Dedifferentiated amniotic fluid mesenchymal stem cell (primary cell): Measurements from ENCODE around the gene CYGB.
"Not testable (repeated sequence)": the region's sequence is repeated elsewhere in the genome, so short reads cannot be mapped to it uniquely, and the experiment has no call there.

ENCODE experiments used
- DNase-seq: peaks from one replicate; pipeline ENCODE4 v3.0.0-alpha.2; 2016; ENCODE audit errors: extremely low spot score

CYGB gene

DNA sequence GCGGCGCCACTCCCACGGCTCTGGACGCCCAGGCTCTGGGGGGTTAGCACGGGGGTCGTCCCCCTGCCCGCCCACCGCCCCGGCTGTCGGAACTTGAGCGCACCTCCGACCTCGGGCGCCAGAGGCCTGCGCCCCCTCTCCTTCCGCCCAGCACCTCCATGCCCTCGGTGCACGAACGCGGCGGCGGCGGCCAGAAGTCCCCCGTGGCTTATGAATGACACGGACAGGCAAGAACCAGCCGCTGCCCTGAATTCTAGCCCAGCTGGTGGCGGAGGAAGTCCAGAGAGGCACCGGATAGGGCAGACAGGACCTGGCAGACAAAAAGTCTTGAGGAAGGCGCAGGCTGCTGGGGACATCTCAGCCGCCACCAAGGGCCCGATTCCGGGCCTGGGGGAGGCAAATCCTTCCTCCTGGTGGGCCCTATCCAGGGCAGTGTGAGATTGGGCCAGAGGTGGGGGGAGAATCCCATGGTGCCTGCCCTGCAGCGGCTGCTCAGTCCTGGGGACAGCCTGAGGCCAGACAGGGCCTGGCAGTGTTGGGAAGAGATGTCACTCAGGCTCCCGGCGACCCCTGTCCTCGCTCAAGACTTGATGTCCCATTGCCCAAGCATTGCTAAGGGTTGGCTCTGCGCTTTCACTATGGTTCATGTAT, 897 bp upstream of the CYGB start:
- no peak for DNase-seq

DNA sequence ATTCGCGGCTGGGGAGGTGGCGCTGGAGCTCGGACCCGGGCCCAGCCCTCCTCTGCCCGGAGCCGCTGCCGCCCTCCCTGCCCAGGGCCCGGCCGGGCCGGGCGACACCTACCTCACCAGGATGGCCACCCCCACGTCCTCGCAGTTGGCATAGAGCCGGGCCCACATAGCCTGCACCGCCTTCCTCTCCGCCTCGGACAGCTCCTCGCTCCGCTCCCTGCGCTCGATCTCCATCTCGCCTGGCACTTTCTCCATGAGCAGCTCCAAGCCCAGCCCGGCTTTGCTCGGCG, 276 bp downstream of the CYGB start:
- no peak for DNase-seq

DNA sequence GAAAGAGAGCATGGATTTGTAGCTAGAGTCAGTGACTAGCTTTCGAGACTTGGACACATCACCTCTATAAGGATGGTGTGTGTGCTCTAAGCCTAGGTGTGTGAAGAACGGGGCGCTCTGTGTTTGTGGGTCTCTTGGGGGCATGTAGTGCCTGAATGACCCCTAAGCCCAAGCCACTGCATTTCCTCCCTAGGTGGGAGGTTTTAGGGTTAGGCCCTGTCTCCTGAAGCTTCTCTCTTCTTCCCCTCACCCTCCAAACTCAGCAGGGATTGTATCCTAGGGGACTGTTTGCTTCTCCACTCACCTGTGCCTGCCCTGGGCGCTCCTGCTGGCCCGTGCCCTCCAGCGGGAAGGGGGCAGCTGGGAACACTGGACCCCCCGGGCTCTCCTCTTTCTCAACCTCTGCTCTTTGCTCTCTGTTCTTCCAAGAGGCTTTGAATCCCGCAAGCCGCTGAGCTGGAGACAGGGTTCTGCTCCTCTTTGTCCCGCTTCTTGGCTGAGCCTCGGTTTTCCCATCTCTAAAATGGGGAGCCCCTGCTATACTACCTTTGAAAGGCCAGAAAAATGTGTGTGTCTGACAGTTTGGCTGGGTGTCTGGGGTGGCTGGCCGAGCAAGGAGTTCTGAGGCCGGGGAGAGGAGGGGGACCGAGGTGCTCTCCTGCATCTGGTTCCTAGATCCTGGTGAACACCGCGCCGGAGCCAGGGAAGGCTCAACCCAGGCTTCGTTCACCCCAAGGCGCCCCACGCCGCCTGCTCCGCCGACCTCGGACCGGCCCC, 810 bp downstream of the CYGB start:
- DNase-seq: no peak

DNA sequence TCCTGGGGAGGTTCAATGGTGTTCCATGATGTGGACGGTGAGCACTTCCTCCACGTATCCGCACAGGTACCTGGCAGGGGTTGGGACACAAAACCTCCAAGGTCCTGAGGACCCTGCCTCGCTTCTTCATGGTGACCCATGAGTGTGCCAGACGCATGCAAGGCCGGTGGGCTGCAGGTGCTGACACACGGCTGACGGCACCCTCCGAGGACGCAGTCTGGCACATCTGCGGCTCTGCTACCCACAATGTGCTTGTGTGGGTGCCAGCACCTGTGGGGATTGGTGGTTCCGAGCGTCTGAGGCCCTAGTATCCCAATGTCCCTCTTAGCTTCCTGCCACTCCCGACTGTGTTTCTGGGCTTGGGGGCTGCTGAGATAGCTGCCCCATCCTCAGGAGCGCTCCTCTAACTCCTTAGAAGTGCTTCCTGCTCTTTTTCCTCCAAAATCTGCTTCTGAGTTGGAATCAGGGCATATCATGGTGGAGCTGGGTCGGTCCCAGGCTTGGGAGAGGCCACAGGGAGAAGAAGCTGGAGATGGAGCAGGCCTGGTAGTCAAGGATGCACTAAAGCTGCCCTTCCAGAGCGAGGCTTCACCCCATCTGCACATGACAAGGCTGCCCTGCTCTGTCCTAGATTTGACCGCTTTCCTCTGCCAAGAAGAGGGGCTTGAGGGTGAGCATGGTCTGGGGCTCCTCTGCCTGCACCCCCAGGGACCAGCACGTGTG, 1.6 kb downstream of the CYGB start:
- no peak for DNase-seq

DNA sequence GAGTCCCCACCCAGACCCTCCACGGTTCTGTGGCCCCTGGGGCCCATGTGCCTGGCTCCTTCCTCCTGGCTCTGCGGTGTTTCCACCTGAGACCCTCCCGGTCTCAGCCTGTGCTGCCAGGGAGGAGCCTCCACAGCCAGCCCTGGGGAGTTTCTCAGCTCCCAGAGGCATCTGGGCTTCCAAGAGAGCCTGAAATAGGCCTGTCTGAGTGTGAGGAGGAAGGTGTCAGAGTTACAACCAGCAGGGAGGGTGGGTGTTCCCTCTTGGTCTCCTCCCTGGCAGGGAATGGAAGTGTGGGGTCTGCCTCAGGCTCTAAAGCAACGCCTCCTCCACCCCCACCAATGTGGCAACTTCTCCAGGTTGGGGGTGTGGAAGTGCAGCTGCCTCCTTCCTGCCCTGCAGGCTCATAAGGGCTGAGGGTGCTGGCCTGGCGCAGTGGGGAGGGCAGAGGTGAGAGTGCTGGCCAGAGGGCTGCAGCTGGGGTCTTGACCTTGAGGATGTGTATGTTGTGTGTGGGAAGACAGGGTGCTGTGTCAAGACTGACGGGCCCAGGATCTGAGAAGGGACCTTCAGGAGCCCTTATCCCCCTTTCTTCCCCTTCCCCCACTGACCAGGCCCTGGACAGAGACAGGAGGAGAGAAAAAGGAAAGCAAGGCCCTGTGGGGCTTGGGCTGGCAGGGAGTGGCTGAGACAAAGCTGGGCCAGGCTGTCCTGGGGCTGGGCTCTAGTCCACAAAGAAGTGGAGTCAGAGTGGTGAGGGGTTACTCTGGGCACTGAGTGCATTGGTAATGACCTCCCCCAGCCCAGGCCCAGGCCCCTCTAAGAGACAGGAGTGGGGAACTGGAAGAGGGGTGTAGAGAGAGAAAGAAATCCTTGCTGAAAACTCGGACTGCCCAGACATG, 2.4 kb downstream of the CYGB start:
- no peak for DNase-seq

DNA sequence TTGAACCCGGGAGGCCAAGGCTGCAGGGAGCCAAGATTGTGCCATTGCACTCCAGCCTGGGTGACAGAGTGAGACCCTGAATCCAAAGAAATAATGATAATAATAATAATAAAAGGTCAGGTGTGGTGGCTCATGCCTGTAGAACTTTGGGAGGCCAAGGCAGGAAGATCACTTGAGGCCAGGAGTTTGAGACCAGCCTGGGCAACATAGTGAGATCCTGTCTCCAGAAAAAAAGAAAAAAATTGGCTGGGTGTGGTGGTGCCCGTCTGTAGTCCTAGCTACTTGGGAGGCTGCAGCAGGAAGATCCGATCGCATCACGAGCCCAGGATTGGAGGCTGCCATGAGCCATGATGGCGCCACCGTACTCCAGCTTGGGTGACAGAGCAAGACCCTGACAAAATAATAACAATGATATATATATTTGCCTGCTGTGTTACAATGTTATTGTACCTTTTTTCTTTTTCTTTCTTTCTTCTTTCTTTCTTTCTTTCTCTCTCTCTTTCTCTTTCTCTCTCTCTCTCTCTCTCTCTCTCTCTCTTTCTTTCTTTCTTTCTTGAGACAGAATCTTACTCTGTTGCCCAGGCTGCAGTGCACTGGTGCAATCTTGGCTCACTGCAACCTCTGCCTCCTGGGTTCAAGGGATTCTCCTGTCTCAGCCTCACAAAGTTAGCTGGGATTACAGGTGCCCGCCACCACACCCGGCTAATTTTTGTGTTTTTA, 3.7 kb downstream of the CYGB start:
- DNase-seq: not testable (repeated sequence)

DNA sequence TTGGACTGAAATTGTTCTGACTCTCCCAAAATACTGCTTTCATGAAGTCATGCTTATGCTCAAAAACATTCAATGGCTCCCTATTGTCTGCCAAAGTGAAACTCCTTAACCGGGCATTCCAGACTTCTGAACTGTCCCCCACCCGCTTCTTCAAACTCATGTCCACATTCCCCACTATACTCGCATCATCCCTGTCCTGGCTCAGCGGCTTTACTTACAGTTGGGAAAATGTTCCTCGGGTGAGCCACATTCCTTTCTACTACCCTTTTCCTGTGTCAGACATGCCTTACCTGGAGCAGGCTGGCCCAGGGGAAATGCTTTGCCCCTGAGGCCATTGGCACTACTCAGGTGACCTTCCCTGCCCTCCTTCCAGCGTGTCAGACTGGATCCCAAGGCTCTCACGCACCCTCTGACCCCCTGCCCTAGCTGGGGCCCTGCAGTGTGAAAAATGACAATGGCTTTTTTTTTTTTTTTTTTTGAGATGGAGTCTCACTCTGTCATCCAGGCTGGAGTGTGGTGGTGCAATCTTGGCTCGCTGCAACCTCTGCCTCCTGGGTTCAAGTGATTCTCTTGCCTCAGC, 5.3 kb downstream of the CYGB start:
- DNase-seq: no peak

DNA sequence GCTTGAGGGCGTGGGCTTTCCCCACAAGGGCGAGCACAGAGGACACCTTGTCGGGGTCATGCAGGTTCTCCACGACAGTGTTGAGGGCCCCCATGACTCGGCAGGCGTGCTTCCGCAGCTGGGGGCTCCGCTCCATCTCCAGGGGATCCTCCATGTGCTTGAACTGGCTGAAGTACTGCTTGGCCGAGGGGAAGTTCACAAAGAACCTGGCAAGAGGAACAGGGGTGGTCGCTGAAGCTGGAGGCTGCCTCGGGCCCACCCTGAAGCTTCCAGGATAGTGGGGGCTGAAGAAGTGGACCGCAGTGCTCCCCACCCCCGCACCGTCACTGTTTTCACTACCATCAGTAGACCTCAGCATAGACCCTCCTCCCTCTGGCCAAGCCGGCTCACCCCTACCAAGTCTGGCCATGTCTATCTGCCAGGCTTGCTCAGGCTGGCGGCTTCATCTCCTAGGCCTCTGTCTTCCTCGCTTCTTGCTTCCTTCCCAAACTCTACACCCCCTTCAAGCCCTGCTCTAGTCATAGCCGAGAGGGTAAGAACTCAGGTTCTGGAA, 5.9 kb downstream of the CYGB start:
- DNase-seq: no peak

DNA sequence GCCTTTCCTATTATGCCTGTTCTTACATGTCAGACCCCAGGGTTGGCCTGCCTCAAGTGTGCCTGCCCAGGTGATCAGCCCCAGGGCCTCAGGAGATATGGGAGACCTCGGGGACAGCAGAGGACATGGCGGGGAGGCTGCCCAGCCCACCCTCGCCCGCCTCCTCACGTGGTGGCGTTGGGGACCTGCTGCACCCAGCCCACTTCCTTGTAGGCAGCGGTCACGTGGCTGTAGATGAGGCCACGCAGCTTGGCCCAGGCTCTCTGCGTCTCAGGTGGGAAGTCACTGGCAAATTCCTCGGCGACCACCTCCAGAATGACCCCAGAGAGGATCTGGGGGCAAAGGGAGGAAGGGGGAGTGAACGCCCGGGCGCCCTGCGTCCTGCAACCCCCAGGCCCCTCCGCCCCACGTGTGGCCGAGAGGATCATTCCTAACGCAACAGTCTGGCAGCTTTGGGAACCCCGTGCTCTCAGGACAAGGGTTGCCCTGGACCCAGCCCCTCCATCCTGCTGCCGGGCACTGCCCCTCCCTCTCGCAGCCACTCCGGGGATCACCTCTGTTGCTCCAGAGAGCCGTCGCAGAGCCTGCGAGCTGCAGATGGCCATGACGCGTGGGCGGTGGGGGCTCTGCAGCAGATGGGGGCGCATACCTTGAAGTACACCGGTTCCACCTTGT, 6.6 kb downstream of the CYGB start:
- DNase-seq: no peak

DNA sequence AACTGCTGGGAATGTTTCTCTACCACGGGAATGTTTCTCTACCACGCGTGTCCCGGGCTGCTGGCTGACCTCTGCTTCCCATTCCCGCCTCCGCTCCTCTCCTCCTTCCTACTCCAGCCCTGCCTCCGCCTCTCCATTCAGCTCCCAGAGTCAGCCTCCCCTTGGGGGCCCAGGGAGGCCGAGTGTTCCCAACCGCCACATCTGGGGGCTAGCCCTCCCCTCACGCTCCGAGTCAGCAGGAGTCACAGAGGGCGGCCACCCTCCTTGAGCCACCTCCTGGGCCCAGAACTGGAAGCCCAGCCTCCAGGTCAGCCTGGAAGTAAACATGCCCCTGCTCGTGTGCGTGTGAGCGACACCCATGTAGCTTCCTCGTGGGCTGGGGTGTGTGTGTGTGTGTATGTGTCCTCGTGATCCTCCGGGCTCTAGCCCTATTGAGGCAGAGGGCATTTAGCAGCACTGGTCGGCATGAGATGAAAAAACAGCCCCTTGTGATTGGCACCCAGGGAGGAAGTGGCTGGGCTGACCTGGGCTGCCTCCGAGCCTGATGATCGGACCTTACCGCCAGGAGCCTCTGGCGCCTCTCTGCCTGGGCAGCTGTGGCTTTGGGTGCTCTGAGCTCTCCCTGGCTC, 7.3 kb downstream of the CYGB start:
- no peak for DNase-seq

DNA sequence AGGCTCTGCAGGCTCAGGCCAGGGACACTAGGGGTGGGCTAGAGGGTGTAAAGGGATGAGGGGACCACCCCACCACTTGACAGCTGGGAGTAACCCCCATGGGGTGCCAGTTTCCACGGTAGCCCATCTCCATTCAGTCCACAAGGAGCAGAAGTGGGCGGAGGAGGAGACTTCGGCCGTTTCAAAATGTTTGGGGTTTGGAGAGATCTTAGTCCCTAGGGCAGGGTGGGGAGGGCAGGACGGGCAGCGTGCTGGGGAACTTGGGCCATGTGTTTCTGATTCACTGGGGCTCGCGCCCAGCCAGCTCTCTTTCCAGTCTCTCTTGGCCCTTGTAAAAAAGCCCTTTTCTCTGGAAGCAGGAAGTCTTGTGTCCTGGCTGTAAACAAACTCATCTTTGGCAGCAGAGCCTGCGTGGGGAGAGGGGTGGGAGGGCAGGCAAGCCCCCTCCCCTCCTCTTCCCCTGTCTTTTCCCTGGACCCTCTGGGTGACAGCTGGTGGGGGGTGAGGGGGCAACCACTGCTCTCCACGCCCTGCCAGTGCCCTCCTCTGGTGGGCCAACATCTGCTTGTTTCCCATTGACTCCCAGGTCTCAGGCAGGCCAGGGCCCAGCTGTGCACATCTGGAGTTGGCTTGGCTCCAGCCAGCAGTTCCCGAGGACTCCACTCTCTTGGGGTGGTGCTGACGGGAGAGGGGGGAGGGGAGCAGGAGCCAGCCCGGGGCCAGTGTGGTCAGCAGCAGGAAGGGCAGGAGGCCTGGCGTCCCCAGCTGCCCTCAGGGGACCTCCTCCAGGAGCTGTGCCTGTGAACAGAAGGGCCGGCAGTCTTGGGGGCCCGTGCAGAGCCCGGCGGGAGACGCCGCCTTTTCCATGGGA, 8.1 kb downstream of the CYGB start:
- DNase-seq: peak; percentile 79

DNA sequence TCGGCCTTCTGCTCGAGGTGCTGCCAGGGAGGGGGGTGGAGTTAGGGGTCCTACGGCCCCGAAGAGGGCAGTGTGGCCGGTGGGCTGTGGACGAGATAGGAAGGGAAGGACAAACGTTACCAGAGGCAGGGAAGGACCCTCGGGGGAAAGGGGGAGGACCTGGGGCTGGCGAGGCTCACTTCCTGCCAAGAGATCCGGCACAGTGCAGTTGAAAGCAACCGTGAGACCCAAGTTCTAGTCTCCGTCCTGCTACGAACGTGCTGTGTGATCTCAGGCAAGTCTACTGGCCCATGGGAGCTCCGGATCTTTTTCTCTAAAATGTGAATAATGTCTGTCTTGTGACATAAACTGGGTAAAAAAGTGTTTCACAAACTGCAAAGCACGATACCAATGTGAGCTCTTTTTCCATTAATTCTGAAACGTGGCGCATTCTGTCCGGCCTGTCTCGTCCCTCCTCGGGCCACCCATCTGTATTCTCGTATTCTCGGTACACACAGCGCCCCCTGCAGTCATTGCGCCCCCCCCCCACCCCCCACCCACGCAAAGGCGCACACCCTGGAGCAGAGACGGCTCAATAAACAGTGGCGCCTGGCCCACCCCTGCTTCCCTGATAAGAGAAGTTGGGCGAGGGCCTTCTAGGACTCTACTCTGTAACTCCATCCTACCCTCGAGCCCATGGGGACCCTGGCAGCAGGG, 8.8 kb downstream of the CYGB start:
- DNase-seq: no peak

DNA sequence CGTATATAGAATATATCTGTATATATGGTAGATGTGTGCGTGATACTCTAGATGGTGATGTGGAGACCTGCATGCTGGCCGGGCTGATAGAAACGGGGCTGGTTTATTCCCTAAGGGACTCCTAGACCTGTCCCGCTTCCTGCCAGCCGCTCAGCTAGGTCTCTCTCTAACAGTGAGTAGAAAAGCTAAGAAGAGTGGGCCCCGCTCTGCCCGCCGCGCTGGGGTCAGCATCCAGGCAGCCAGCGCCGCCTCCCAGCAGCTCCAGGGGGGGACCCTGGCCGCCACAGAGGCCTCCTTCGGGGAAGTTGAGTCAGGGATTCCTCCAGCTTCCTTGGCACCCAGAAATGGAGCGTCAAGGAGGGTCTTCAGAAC, 9.4 kb downstream of the CYGB start:
- no peak for DNase-seq

DNA sequence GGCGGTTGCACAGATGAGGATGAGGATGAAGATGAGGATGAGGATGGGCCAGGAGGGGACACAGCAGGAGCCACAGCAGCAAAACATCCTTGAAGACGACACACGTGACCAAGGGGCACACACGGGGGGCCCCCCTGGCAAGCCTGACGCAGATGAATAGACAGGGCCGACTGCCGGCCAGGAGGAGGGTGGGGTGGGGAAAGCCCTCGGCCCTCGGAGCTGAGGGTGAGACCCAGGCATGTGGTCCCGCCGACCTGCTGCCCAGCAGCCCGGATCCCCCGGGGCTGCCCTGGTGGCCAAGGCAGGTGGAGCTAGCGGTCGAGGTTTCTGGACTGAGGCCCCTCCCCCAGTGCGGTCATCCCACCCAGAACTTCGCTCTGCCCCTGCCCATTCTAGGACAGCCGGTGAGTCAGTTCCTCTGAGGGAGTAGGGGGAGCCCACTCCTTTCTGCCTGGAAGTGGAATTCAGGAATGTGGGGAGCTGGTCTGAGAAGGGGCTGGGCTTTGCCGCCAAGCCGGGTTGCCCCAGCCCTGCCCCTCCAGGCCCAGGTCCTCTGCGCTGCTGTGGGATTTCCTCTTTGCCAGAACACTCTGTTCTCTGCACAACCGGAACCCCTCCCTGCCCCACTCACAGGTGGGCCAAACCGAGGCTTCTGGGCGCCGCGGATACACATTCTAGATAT, 9.9 kb downstream of the CYGB start:
- DNase-seq: no peak

DNA sequence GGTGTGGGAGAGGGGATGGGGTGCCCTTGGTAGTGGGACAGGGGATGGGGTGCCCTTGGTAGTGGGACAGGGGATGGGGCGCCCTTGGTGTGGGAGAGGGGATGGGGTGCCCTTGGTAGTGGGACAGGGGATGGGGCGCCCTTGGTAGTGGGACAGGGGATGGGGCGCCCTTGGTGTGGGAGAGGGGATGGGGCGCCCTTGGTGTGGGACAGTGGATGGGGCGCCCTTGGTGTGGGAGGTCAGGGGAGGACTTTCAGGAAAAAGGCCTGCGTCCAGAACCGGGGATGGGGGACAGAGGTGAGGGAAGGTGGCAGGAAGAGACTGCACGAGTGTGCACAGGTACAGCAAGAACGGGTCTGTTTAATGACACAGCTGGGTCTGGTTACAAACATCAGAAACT, 10.5 kb downstream of the CYGB start:
- not testable (repeated sequence) for DNase-seq

DNA sequence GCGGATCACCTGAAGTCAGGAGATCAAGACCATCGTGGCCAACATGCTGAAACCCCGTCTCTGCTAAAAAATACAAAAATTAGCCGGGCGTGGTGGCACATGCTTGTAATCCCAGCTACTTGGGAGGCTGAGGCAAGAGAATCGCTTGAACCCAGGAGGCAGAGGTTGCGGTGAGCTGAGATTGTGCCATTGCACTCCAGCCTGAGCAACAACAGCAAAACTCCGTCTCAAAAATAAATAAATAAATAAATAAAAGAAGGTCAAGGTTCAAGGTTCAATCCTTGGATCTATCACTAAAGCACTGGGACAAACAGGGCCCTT, 12.0 kb downstream of the CYGB start:
- DNase-seq: not testable (repeated sequence)

DNA sequence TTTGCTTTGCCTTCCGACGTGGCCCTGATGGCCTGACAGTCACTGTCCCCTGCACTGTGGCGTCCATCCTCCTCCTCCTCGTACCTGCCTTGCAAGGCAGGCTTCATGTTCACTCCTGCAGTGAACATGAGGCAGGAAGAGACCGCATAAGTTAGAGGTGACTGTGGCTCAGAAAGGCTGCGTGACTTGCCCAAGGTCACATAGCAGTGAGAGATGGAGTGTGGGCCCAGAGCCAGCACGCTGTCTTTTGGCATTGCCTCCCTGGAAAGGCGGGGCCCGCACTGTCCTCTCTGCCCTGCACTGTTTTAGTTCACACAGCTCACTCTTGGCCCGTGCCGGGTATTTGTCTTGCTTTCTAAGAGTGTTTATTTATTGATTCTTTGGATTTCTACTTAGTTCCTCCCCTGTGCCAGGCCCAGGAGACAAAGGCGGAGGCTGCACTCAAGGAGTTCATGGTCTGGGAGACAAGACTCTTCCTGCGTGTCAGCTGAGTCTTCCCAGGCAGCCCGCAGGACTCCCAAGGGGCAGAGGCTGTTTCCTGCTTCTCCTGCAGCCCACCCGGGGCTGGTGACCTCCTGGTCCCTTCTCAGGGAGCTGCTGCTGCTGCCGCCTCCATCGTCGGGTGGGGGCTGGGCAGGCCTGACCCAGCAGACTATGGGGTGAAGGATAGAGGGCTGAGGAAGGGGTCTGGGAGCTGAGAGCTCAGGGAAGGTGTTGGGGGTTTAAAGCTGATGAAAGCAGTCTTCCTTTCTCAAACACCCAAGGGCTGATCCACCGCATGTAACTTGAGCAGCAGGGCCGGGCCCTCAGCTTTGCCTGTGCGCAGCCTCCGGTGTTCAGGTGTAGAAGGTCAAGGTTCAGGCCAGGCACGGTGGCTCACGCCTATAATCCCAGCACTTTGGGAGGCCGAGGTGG, 12.7 kb downstream of the CYGB start:
- no peak for DNase-seq
